Tibial artery (tissue), 4 donors: Measurements from ENCODE around the gene RCSD1.
A peak's percentile ranks its signal among the peaks of the same experiment; 100 is the strongest.
"Not testable (repeated sequence)": the region's sequence is repeated elsewhere in the genome, so short reads cannot be mapped to it uniquely, and the experiment has no call there.

Experiments
- DNase-seq, 2 donors: peaks; one replicate each; pipeline ENCODE4 v3.0.0-alpha.2; 2019
- H3K27ac ChIP-seq, 2 donors: fragments of 200-600 bp; sonication (generic) in 1 of 2; 1 replicate in 1 of 2; 2 replicates in 1 of 2; pipeline ENCODE4 v1.5.1; 2018 to 2019; ENCODE audit warnings: mild to moderate bottlenecking in 1 of 2
- H3K27me3 ChIP-seq, 2 donors: fragments of 200-600 bp; sonication (generic) in 1 of 2; one replicate each; pipeline versions ENCODE4 v1.5.1 to v1.6.0; 2016 to 2019
- H3K36me3 ChIP-seq, 3 donors: fragments of 200-600 bp; sonication (generic) in 2 of 3; one replicate each; pipeline ENCODE4 v1.5.1; 2016 to 2019; ENCODE audit warnings: mild to moderate bottlenecking in 2 of 3
- H3K4me1 ChIP-seq, 4 donors: fragments of 200-600 bp; sonication (generic) in 2 of 4; 1 replicate in 3 of 4; 2 replicates in 1 of 4; pipeline ENCODE4 v1.5.1; 2016 to 2019
- H3K4me3 ChIP-seq, 2 donors: fragments of 200-600 bp; sonication (generic) in 1 of 2; 1 replicate in 1 of 2; 2 replicates in 1 of 2; pipeline ENCODE4 v1.5.1; 2018 to 2019; ENCODE audit warnings: mild to moderate bottlenecking in 2 of 2
- H3K9me3 ChIP-seq, 3 donors: fragments of 200-600 bp; sonication (generic) in 1 of 3; one replicate each; pipeline ENCODE4 v1.5.1; 2016 to 2019
- intact Hi-C: fragments of 100-400 bp; cut with DNase I; formaldehyde crosslinking; loops from one replicate; pipeline ENCODE4 v1.15.0; 2023; ENCODE audit warnings: low total_unique reads
- TF ChIP-seq, protein P1 (sequence below), 2 experiments: fragments of 200-600 bp in 1 of 2; fragments of 450-650 bp in 1 of 2; IDR thresholded peaks; one replicate each; pipeline ENCODE4 v1.5.1; 2017 to 2019; ENCODE audit warnings: antibody characterized with exemption in 2 of 2, mild to moderate bottlenecking in 1 of 2, moderate library complexity in 1 of 2

RCSD1 gene

GRCh38 chr1:167601442-167602383 lies 28.3 kb upstream of the RCSD1 start:
- TF ChIP-seq, protein P1, sequence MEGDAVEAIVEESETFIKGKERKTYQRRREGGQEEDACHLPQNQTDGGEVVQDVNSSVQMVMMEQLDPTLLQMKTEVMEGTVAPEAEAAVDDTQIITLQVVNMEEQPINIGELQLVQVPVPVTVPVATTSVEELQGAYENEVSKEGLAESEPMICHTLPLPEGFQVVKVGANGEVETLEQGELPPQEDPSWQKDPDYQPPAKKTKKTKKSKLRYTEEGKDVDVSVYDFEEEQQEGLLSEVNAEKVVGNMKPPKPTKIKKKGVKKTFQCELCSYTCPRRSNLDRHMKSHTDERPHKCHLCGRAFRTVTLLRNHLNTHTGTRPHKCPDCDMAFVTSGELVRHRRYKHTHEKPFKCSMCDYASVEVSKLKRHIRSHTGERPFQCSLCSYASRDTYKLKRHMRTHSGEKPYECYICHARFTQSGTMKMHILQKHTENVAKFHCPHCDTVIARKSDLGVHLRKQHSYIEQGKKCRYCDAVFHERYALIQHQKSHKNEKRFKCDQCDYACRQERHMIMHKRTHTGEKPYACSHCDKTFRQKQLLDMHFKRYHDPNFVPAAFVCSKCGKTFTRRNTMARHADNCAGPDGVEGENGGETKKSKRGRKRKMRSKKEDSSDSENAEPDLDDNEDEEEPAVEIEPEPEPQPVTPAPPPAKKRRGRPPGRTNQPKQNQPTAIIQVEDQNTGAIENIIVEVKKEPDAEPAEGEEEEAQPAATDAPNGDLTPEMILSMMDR (IDR thresholded peaks at IDR 0.05): no peak
- Histone ChIP-seq H3K27ac (peak overlapping the region in 1 of 2 donors; percentile 17), H3K9me3 (peaks cover 0 to 1% (median 0%) of the 10 kb centered on the region in 3 donors), H3K4me1 (peaks cover 0 to 21% (median 10%) of the 10 kb centered on the region in 4 donors), H3K36me3 (no peaks in the 10 kb centered on the region), H3K4me3 (no peak overlapping the region), H3K27me3 (no peaks in the 10 kb centered on the region)
- peak; percentile 67 to 73 for DNase-seq
- intact Hi-C loops: loop anchor here (2.0 to 10.0 kb wide), 2 partner anchors 85 to 193 kb away; no protein-coding TSS in a partner anchor

GRCh38 chr1:167602840-167603239 lies 27.2 kb upstream of the RCSD1 start:
- Histone ChIP-seq H3K27ac (no peak overlapping the region), H3K36me3 (no peaks in the 10 kb centered on the region), H3K4me1 (peaks cover 0 to 21% (median 10%) of the 10 kb centered on the region in 4 donors), H3K4me3 (no peak overlapping the region), H3K9me3 (peaks cover 0 to 11% (median 11%) of the 10 kb centered on the region in 3 donors), H3K27me3 (no peaks in the 10 kb centered on the region)
- TF ChIP-seq, protein P1 (IDR thresholded peaks at IDR 0.05): no peak
- intact Hi-C loops: loop anchor here (10.0 kb wide), 1 partner anchor 192 kb away; no protein-coding TSS in a partner anchor
- DNase-seq: no peak

DNA sequence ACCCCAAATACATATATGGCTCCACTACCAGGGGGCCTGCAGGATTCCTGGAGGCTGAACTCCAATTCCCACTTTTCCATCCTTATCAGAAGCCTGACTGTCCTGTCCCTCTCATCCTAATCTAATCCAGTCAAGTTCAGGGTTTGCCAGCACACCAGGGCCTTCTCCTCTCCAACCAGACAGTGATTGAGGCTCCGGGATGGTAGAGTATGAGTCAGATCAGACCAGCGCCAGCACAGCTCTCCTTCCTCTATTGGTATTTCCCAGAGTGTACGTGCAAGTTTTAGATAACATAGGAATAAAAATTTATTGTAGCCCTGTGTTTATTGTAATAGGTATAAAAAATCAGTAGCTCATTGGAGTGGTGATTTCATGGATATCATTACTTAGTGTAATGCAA lies 24.5 kb upstream of the RCSD1 start:
- intact Hi-C loops: loop anchor here (10.0 kb wide), 1 partner anchor 189 kb away; no protein-coding TSS in a partner anchor
- H3K4me3 ChIP-seq: no peak overlapping the region
- TF ChIP-seq, protein P1 (IDR thresholded peaks at IDR 0.05): no peak
- no peaks in the 10 kb centered on the region for H3K27me3 ChIP-seq
- DNase-seq: no peak
- H3K36me3 ChIP-seq: no peaks in the 10 kb centered on the region
- peaks cover 0 to 14% (median 12%) of the 10 kb centered on the region in 3 donors for H3K9me3 ChIP-seq
- H3K4me1 ChIP-seq: peaks cover 0 to 23% (median 10%) of the 10 kb centered on the region in 4 donors
- no peak overlapping the region for H3K27ac ChIP-seq

GRCh38 chr1:167611983-167612382 lies 18.0 kb upstream of the RCSD1 start:
- Histone ChIP-seq H3K4me3 (no peak overlapping the region), H3K9me3 (peaks cover 0 to 11% (median 10%) of the 10 kb centered on the region in 3 donors), H3K27me3 (no peaks in the 10 kb centered on the region), H3K4me1 (peaks cover 0 to 9% (median 5%) of the 10 kb centered on the region in 4 donors), H3K36me3 (no peaks in the 10 kb centered on the region), H3K27ac (no peak overlapping the region)
- TF ChIP-seq, protein P1 (IDR thresholded peaks at IDR 0.05): no peak
- DNase-seq: no peak
- intact Hi-C loops: no loop called here

DNA sequence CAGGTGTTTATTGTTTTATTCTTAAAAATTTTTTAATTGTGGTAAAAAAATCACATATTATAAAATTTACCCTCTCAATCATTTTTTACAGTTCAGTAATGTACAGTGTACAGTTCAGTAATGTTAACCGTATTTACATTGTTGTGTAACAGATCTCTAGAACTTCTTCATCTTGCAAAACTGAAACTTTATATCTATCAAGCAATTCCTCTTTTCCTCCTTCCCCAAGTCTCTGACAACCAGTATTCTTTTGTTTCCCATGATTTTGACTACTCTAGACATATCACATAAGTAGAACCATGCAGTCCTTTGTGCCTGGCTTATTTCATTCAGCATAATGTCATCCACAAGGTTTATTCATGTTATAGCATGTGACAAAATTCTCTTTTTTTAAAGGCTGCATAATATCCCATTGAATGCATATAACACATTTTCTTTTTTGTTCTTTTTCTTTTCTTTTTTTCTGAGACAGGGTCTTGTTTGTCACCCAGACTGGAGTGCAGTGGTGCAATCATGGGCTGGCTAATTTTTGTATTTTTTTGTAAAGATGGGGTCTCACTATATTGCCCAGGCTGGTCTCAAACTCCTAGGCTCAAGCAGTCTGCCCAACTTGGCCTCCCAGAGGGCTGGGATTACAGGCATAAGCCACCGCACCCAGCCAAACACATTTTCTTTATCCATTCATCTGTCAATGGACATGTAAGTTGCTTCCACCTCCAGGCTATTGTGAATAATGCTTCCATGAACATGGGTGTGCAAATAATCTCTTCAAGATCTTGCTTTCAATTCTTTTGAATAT lies 17.2 kb upstream of the RCSD1 start:
- peaks cover 0 to 17% (median 13%) of the 10 kb centered on the region in 4 donors for H3K4me1 ChIP-seq
- intact Hi-C loops: no loop called here

GRCh38 chr1:167613984-167614383 lies 16.0 kb upstream of the RCSD1 start:
- H3K4me3 ChIP-seq, H3K27me3 ChIP-seq, intact Hi-C loops, H3K9me3 ChIP-seq, H3K27ac ChIP-seq, H3K36me3 ChIP-seq, DNase-seq: not testable (repeated sequence)
- H3K4me1 ChIP-seq: peaks cover 0 to 18% (median 15%) of the 10 kb centered on the region in 4 donors

More for the DNA sequence above, 17.2 kb upstream of the RCSD1 start:
- TF ChIP-seq, protein P1 (IDR thresholded peaks at IDR 0.05): no peak
- Histone ChIP-seq H3K27ac (no peak overlapping the region), H3K27me3 (no peaks in the 10 kb centered on the region), H3K4me3 (no peak overlapping the region), H3K9me3 (peaks cover 0 to 4% (median 2%) of the 10 kb centered on the region in 3 donors), H3K36me3 (no peaks in the 10 kb centered on the region)
- DNase-seq: no peak
